ENCODE results near the gene RXYLT1.
"Not testable (repeated sequence)": the region's sequence is repeated elsewhere in the genome, so short reads cannot be mapped to it uniquely, and the experiment has no call there.

RXYLT1 gene

DNA sequence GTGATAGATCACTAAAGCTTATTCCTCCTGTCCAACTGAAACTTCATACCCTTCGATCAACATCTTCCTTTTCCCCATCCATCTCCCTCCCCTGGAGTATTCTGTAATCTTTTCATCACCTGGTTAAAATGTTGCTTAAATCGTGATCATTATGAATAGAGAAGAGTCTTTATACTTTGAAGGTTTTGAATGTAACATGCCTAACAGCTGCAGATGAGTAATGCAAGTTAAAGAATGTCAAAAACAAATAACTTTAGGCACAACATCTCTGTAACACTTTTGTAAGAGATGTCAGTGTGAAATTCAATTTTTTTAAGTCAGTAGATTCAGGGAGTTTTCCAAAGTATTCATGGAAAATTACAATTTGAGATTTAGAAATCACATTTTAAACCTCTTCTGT lies 25.0 kb downstream of the RXYLT1 start:
- no peak for DNase-seq

DNA sequence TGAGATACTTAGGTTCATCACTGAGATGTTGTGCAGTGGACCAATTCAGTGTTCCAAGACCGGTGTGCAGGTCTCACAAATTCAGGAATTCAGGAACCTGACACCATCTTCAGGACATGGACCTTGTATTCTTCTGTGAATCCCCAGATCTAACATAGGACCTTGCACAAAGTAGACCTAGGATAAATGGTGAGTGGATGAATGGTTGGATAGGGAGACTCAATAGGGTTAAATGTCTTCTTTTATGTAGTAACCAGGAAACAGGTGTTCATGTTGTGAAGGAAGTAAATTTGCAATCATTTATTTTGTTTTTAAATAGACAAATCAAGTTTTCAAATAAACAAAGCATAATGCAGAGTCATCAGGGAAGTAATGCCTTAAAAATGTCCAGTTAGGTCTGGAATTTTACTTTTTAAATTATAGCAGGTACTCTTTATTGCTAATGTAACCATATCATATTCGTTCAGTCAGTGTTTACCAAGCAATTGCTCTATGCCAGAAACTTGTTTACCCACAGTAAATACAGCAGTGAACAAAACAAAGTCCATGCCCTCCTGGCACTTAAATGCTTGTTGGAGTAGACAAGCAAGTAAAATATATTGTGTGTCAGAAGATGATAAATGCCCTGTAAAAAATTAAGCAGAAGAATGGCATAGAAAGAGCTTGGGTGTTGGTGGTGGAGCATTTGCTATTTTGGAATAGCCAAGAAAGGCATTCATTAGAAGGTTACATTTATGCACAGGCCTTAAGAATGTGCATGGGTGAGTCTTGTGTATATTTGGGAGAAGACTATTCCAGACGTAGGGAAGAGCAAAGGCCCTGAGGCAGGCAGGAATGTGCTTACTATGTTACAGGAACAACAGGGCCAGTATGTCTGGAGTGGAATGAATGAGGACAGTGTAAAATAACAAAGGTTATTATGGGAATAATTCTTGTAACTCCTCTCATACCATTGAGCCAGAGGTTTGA lies 26.3 kb downstream of the RXYLT1 start:
- DNase-seq, result no peak

GRCh38 chr12:63808631-63809030 lies 28.9 kb downstream of the RXYLT1 start:
- no peak for DNase-seq

DNA sequence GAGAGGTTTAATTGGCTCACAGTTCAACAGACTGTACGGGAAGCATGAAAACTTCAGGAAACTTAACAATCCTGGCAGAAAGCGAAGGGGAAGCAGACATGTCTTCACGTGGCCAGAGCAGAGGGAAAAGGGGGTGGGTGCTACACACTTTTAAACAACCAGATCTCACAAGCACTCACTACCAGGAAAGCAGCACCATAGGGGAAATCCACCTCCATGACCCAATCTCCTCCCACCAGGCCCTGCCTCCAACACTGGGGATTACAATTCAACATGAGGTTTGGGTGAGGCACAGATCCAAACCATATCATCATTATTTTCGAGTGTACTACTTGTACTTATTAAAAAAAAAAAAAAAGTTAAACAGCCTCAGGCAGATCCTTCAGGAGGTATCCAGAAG lies 29.9 kb downstream of the RXYLT1 start:
- DNase-seq, result no peak

DNA sequence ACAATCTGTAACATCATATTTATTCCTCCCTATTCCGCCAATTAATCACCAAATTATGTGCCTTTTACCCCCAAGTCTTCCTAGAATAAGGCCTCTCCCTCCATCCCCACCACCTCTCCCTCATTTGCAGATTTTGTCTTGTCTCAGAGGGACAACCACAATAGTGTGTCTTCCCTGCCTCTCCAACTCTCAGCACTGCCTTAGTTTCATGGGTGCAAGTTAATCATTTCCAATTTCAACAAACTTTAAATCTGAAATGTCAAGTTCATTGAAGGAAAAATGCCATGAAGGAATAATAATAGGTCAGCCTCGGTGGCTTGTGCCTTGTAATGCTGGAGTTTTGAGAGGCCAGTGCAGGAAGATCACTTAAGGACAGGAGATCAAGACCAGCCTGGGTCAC lies 31.6 kb downstream of the RXYLT1 start:
- DNase-seq, result no peak

DNA sequence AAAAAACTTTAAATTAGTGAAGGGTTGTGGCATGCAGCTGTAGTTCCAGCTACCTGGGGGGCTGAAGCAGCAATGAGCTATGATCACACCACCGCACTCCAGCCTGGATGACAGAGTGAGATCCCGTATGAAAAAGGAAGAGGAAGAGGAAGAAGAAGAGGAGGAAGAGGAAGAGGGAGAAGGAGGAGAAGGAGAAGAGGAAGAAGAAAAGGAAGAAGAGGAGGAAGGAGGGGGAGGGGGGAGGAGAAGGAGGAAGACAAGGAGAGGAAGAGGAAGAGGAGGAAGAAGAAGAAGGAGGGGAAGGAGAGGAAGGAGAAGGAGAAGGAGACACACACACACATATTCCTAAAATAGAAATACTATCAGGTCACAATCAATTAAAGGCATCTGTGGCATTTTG lies 32.0 kb downstream of the RXYLT1 start:
- no peak for DNase-seq

GRCh38 chr12:63814146-63814772 lies 34.5 kb downstream of the RXYLT1 start:
- peak in 1 of 2 experiments; percentile 2 for DNase-seq

DNA sequence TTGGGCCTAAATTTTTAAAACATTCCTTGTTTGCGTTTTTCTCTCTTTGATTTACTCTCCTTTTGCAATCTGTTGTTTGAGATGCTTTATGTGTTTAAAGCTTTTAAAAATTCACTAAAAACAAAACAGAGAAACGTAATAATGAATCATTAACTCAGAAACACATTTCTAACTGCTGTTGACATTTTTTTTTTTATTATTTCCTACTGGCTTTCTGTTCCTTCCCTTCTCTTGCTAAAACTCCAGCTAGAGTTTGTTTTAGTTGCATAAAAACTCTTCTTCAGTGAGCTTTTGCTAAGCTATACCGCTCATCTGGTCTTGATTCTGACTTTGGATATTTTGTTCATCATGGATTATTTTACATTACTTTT lies 35.8 kb downstream of the RXYLT1 start:
- DNase-seq, result no peak

DNA sequence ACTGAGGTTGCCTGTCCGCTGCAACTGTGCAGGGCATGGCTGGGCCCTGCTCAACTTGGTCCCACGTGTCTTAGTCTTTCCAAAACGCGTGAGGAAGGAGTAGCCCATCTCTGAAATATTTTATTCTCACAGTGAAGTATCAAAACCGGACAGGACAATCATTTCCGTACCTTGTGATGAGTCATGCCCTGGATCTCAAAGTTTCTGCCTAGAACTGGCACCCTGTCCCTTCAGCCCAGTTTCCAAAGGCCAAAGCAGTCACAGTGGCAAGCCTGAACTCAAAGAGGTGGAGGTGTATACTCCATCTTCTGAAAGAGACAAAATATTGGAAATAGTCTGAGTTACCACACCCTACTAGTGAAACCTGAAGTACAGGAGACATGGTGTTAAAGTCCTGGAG lies 36.3 kb downstream of the RXYLT1 start:
- no peak for DNase-seq

GRCh38 chr12:63820427-63820826 lies 40.7 kb downstream of the RXYLT1 start:
- DNase-seq, result no peak

- DNase-seq, result no peak
These were observed 42.1 kb downstream of the RXYLT1 start for GRCh38 chr12:63821781-63822251.

- no peak for DNase-seq
These were observed 42.6 kb downstream of the RXYLT1 start for GRCh38 chr12:63822352-63822751.

DNA sequence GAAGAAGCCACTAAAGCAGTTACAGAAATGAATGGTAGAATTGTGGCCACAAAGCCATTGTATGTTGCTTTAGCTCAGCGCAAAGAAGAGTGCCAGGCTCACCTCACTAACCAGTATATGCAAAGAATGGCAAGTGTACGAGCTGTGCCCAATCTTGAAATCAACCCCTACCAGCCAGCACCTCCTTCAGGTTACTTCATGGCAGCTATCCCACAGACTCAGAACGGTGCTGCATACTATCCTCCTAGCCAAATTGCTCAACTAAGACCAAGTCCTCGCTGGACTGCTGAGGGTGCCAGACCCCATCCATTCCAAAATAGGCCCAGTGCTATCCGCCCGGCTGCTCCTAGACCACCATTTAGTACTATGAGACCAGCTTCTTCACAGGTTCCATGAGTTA lies 43.3 kb downstream of the RXYLT1 start:
- DNase-seq, result no peak

GRCh38 chr12:63826006-63826585 lies 46.4 kb downstream of the RXYLT1 start:
- peak; percentile 43 to 76 for DNase-seq

DNA sequence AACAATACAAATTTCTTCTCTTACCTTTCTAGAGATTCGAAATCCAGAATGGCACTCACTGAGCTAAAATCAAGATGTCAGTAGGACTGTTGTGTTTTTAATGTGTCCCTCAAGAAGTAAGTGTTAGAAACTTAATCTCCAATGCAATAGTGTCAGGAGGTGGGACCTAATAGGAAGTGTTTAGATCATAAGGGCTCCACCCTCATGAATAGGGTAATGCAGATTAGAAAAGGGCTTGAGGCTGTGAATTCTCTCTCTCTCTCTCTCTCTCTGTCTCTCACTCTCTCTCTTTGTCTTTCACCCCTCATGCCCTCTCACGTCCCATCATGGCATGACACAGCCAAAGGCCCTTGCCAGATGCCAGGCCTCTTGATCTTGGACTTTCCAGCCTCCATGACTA lies 49.2 kb downstream of the RXYLT1 start:
- no peak for DNase-seq

DNA sequence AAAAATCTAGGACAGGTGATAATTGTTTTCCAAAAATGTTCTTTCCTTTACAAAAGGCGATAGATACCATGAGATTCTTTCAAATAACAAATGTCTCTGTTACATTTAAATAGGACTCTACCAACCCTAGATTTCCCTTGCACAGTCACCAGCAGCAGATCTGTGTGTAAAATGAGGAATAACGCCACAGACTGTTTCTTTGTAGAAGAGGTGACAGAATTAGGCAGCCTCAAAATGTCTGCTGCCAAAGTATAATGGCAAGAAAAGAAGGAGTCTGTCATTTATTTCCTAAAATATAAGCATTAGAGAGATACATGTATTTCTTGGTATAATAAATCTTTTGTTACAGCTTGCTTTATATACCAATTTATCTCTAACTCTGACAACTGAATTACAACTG lies 56.3 kb downstream of the RXYLT1 start:
- no peak for DNase-seq

GRCh38 chr12:63836936-63837335 lies 57.2 kb downstream of the RXYLT1 start:
- peak; percentile 66 to 84 for DNase-seq

DNA sequence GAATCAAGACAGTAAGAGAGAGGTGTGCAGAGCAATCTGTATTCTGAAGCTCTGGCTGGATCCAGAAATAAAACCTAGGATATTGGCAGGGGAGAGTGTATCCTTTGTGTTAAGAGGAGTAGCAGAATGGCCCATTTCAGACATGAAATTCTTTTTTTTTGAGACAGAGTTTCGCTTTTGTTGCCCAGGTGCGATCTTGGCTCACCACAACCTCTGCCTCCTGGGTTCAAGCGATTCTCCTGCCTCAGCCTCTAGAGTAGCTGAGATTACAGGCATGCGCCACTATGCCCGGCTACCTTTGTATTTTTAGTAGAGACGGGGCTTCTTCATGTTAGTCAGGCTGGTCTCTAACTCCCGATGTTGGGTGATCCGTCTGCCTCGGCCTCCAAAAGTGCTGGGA lies 58.7 kb downstream of the RXYLT1 start:
- no peak for DNase-seq

DNA sequence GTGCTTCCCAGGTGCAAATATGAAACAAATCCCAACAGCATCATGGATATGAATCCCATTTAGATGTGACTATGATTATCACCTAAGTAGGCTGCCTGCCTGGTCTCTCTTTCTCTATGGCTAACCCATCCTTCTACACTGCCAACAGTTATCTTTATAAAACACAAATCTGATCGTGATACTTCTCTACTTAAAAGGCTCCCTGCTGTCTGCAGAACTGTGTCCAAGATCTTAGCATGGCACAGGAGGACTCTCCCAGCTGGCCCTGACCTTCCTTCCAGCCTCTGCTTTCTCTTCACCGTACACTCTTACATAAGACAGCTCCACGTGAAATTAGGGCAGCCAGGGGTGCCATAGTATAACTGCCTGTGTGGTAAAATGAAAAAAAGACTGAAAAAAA lies 61.3 kb downstream of the RXYLT1 start:
- DNase-seq, result no peak

DNA sequence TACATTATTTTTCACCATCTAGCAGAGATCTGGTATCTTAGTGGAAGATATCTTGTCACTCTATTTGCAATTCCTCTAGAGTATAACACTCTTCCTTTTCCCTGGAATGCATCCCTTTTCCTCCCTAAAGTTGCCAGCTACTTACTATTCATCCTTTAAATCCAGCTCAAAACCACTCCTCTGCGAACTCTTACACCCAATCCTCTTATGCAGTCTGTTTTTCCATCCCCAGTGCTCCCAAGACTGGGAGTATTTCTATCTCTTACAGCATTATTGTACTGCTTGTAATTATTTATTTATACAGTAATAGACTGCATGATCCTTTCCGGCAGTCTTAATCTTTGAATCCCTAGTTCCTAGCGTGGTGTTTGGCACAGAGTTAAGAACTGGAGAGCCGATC lies 61.9 kb downstream of the RXYLT1 start:
- no peak for DNase-seq

DNA sequence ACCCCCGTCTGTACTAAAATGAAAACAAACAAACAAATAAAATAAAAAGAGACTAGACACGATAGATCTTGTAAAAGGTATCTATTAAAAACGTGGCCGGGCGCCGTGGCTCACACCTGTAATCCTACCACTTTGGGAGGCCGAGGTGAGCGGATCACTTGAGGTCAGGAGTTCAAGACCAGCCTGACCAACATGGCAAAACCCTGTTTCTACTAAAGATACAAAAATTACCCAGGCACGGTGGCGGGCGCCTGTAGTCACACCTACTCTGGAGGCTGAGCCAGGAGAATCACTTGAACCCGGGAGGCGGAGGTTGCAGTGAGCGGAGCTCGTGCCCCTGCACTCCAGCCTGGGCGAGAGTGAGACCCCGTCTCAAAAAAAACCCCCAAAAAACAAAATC lies 63.0 kb downstream of the RXYLT1 start:
- DNase-seq, result not testable (repeated sequence)

GRCh38 chr12:63843254-63843720 lies 63.6 kb downstream of the RXYLT1 start:
- DNase-seq, result no peak

DNA sequence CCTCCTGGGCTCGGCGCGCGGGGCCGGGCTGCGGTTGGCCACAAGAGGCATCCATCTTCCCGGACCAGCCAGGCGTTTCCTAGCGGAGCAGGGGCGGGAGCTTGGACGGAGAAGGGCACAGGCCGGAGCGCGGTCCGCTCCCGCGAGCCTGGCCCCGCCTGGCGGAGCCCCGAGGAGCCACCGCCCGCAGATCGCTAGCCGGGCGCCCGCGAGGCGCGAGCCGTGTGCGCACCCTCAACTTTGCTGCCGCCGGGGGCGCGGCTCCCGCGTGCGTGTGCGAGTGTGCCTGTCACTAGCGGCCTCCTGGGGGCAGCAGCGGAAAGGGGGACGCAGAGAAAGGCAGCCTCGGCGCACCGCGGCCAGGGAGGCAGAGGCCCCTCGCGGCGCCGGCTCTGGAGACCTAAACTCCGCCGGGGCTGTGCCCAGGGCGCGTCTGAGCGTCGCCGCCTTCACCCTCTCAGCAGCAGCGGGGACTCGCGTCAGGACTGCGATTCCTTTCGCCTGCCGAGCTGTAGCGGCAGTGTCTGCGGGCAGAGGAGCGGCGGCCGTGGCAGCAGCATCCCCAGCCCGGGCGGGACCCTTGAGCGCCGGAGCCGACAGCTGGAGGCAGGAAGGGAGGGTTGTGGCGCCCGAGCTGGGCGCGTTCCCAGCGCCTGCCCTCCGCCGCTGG lies 64.1 kb downstream of the RXYLT1 start:
- DNase-seq, result peak; percentile 82 to 94
